CD4-positive, alpha-beta T cell treated with Interleukin-2 at 100 ng/mL for 4 hours (primary cell): ENCODE data around the gene TSPAN5.

ENCODE experiments used
- DNase-seq: peaks from one replicate; pipeline ENCODE4 v3.0.0-alpha.2; 2020; ENCODE audit warnings: low spot score

Gene TSPAN5

GRCh38 chr4:98673288-98673644 is 14.9 kb upstream of the TSPAN5 start:
- DNase-seq = no peak

GRCh38 chr4:98672583-98673287 is 14.3 kb upstream of the TSPAN5 start:
- DNase-seq = no peak

GRCh38 chr4:98671131-98671530 is 12.7 kb upstream of the TSPAN5 start:
- DNase-seq = no peak

GRCh38 chr4:98670186-98670585 is 11.8 kb upstream of the TSPAN5 start:
- no peak for DNase-seq

GRCh38 chr4:98669577-98669976 is 11.2 kb upstream of the TSPAN5 start:
- no peak for DNase-seq

GRCh38 chr4:98664959-98665358 is 6.5 kb upstream of the TSPAN5 start:
- DNase-seq = no peak

GRCh38 chr4:98663226-98664006 is 5.0 kb upstream of the TSPAN5 start:
- DNase-seq = peak; percentile 86

- DNase-seq = peak; percentile 51
Observed at GRCh38 chr4:98662626-98663225, 4.3 kb upstream of the TSPAN5 start.

- no peak for DNase-seq
Observed at GRCh38 chr4:98662055-98662453, 3.6 kb upstream of the TSPAN5 start.

- DNase-seq = peak; percentile 35
Observed at GRCh38 chr4:98661371-98662054, 3.1 kb upstream of the TSPAN5 start.

- no peak for DNase-seq
Observed at GRCh38 chr4:98659741-98660462, 1.5 kb upstream of the TSPAN5 start.

- no peak for DNase-seq
Observed at GRCh38 chr4:98659106-98659592, 738 bp upstream of the TSPAN5 start.

- DNase-seq = peak; percentile 28
Observed at GRCh38 chr4:98657531-98658286, 702 bp downstream of the TSPAN5 start.

- DNase-seq = no peak
Observed at GRCh38 chr4:98656886-98657285, 1.5 kb downstream of the TSPAN5 start.

- no peak for DNase-seq
Observed at GRCh38 chr4:98656443-98656842, 2.0 kb downstream of the TSPAN5 start.

GRCh38 chr4:98653890-98654867 is 4.2 kb downstream of the TSPAN5 start:
- DNase-seq = no peak

- no peak for DNase-seq
Observed at GRCh38 chr4:98652996-98653395, 5.4 kb downstream of the TSPAN5 start.

GRCh38 chr4:98648602-98649001 is 9.8 kb downstream of the TSPAN5 start:
- DNase-seq = no peak

- no peak for DNase-seq
Observed at GRCh38 chr4:98646422-98646821, 12.0 kb downstream of the TSPAN5 start.

- no peak for DNase-seq
Observed at GRCh38 chr4:98645527-98645926, 12.9 kb downstream of the TSPAN5 start.
